ENCODE data around the gene ADAM19.

GRCh38 chr5:157449011-157449723 is 126.4 kb downstream of the ADAM19 start:
- TF ChIP-seq, protein P1, sequence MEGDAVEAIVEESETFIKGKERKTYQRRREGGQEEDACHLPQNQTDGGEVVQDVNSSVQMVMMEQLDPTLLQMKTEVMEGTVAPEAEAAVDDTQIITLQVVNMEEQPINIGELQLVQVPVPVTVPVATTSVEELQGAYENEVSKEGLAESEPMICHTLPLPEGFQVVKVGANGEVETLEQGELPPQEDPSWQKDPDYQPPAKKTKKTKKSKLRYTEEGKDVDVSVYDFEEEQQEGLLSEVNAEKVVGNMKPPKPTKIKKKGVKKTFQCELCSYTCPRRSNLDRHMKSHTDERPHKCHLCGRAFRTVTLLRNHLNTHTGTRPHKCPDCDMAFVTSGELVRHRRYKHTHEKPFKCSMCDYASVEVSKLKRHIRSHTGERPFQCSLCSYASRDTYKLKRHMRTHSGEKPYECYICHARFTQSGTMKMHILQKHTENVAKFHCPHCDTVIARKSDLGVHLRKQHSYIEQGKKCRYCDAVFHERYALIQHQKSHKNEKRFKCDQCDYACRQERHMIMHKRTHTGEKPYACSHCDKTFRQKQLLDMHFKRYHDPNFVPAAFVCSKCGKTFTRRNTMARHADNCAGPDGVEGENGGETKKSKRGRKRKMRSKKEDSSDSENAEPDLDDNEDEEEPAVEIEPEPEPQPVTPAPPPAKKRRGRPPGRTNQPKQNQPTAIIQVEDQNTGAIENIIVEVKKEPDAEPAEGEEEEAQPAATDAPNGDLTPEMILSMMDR (IDR thresholded peaks at IDR 0.05) = no peak
- TF ChIP-seq POLR2A (IDR thresholded peaks at IDR 0.05) = no peak
